Esophagus muscularis mucosa (tissue), 4 donors: ENCODE results near the gene ARID3C. TPM values are rescaled to one million over a fixed set of nuclear protein-coding genes. Genes with fewer than 3 reads are reported as not detected.

Source experiments
- DNase-seq: peaks from one replicate; pipeline ENCODE4 v3.0.0-alpha.2; 2017; ENCODE audit errors: extremely low spot score
- H3K27ac ChIP-seq, 4 donors: fragments of 200-600 bp; sonication (generic); replicated peaks in 1 of 4; 1 replicate in 3 of 4; 2 replicates in 1 of 4; pipeline ENCODE4 v1.5.1; 2016 to 2019; ENCODE audit warnings: mild to moderate bottlenecking in 1 of 4
- H3K27me3 ChIP-seq, 4 donors: fragments of 200-600 bp; sonication (generic); one replicate each; pipeline versions ENCODE4 v1.5.1 to v1.6.0; 2016 to 2019
- H3K36me3 ChIP-seq, 4 donors: fragments of 200-600 bp; sonication (generic); one replicate each; pipeline ENCODE4 v1.5.1; 2016 to 2019
- H3K4me1 ChIP-seq, 4 donors: fragments of 200-600 bp; sonication (generic); one replicate each; pipeline ENCODE4 v1.5.1; 2016 to 2019
- H3K4me3 ChIP-seq, 4 donors: fragments of 200-600 bp; sonication (generic); 1 replicate in 2 of 4; 2 replicates in 2 of 4; pipeline ENCODE4 v1.5.1; 2016 to 2019; ENCODE audit warnings: mild to moderate bottlenecking in 4 of 4, moderate library complexity in 1 of 4
- H3K9me3 ChIP-seq, 4 donors: fragments of 200-600 bp; sonication (generic); 1 replicate in 3 of 4; 2 replicates in 1 of 4; pipeline ENCODE4 v1.5.1; 2016 to 2019
- EP300 ChIP-seq: sonication (generic); formaldehyde crosslinking; IDR thresholded peaks from one replicate; pipeline ENCODE4 v1.6.1; 2017; ENCODE audit warnings: antibody characterized with exemption
- POLR2A ChIP-seq: fragments of 450-650 bp; IDR thresholded peaks from one replicate; pipeline ENCODE4 v1.6.1; 2017; ENCODE audit warnings: antibody characterized with exemption, moderate library complexity, mild to moderate bottlenecking, low read depth
- POLR2AphosphoS5 ChIP-seq, 2 donors: sonication (generic); formaldehyde crosslinking; IDR thresholded peaks; one replicate each; pipeline ENCODE4 v1.6.1; 2017; ENCODE audit warnings: antibody characterized with exemption in 2 of 2
- WGBS: methylation state at CpG from one replicate; pipeline ENCODE4 v1.1.5; 2018; 5-methylcytosine and 5-hydroxymethylcytosine counted together
- intact Hi-C: fragments of 100-400 bp; cut with DNase I; formaldehyde crosslinking; loops from one replicate; pipeline ENCODE4 v1.15.1; 2023
- total RNA-seq, 4 donors: library from RNA; depleted of rRNA; stranded (reverse); fragments of >200 nt; gene quantifications; one replicate each; pipeline versions ENCODE4 v1.1.0 to v1.2.1, GENCODE V29; 2016
- TF ChIP-seq, protein P1 (sequence below), 3 experiments: fragments of 200-600 bp in 2 of 3; fragments of 450-650 bp in 1 of 3; sonication (generic) in 2 of 3; IDR thresholded peaks; one replicate each; pipeline ENCODE4 v1.5.1; 2017 to 2019; ENCODE audit warnings: antibody characterized with exemption in 3 of 3, mild to moderate bottlenecking in 2 of 3, moderate library complexity in 1 of 3

Gene ARID3C
- total RNA-seq, 4 donors from 2014 or later, result not detected

DNA sequence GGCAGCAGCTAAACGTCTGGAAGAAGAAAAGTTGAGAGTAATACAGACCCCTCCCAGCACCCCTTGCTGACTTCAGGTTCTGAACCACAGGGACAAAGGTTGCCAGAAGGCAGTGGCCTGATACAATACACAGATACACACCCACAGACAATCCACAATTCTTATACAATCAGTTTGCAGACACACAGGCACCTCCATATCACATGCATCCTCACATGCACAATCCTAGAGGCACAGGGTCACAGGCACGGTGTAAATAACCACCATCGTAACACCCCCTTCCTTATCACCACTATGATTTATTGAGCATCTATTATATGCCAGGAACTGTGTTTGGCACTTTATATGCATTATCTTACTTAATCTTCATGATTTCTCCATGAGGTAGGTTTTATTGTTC lies 47.5 kb downstream of the ARID3C start:
- Histone ChIP-seq H3K27ac (no peak overlapping the region), H3K9me3 (no peaks in the 10 kb centered on the region), H3K36me3 (no peaks in the 10 kb centered on the region), H3K4me3 (no peak overlapping the region), H3K27me3 (peaks cover 0 to 96% (median 25%) of the 10 kb centered on the region in 4 donors), H3K4me1 (peaks cover 14 to 23% (median 21%) of the 10 kb centered on the region in 4 donors)
- TF ChIP-seq, protein P1, sequence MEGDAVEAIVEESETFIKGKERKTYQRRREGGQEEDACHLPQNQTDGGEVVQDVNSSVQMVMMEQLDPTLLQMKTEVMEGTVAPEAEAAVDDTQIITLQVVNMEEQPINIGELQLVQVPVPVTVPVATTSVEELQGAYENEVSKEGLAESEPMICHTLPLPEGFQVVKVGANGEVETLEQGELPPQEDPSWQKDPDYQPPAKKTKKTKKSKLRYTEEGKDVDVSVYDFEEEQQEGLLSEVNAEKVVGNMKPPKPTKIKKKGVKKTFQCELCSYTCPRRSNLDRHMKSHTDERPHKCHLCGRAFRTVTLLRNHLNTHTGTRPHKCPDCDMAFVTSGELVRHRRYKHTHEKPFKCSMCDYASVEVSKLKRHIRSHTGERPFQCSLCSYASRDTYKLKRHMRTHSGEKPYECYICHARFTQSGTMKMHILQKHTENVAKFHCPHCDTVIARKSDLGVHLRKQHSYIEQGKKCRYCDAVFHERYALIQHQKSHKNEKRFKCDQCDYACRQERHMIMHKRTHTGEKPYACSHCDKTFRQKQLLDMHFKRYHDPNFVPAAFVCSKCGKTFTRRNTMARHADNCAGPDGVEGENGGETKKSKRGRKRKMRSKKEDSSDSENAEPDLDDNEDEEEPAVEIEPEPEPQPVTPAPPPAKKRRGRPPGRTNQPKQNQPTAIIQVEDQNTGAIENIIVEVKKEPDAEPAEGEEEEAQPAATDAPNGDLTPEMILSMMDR (IDR thresholded peaks at IDR 0.05), result no peak
- no peak for TF ChIP-seq POLR2AphosphoS5 (IDR thresholded peaks at IDR 0.05)
- TF ChIP-seq POLR2A, result no peak
- no peak for TF ChIP-seq EP300
- 80% methylated on average over 3 of the region's 3 CpGs for WGBS
- DNase-seq, result no peak
- intact Hi-C loops, result no loop called here

DNA sequence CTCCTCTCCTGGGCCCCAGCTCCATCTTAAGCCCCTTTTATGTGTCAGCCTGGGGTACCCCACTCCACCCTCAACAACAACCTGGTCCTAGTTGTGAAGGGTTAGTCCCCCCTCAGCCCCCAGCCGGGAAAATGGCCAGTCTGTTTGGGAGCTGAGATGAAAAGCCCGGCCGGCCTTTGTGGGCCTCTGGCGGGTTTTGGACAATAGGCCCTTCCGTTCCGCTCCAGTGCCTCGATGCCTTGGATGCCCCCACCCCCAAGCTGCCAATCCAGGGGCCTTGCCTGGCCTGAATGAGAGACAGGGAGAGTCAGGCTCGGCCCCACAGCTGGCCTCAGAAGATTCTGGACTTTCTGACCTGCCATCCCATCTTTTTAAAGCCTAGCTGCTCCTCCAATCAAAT lies 48.5 kb downstream of the ARID3C start:
- no peaks in the 10 kb centered on the region for H3K36me3 ChIP-seq
- no peaks in the 10 kb centered on the region for H3K9me3 ChIP-seq
- TF ChIP-seq POLR2A, result no peak
- TF ChIP-seq POLR2AphosphoS5 (IDR thresholded peaks at IDR 0.05), result no peak
- TF ChIP-seq EP300, result no peak
- TF ChIP-seq, protein P1 (IDR thresholded peaks at IDR 0.05), result no peak
- no peak overlapping the region for H3K4me3 ChIP-seq
- peaks cover 14 to 28% (median 21%) of the 10 kb centered on the region in 4 donors for H3K4me1 ChIP-seq
- H3K27me3 ChIP-seq, result peaks cover 0 to 96% (median 23%) of the 10 kb centered on the region in 4 donors
- H3K27ac ChIP-seq, result no peak overlapping the region
- no peak for DNase-seq
- 79% methylated on average over 2 of the region's 8 CpGs for WGBS
- intact Hi-C loops, result no loop called here

DNA sequence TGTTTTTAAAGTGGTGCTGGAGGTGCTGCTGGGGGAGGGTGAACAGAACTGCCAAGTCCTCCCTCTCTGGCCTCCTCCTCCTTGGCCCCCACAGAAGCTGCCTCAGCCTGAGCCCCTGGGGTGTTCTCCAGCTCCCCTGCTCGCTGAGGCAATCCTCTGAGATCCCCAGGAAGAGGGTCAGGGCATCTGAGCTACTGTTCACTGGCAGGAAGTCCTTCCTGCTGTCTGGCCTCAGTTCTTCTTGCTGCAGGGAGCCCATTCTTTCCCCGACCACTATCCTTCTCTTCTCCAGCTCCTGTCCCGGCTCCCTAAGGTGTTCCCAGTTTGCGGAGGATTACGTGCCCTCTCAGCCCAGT lies 49.1 kb downstream of the ARID3C start:
- Histone ChIP-seq H3K9me3 (no peaks in the 10 kb centered on the region), H3K4me3 (no peak overlapping the region), H3K27ac (no peak overlapping the region), H3K36me3 (no peaks in the 10 kb centered on the region), H3K27me3 (peaks cover 0 to 95% (median 21%) of the 10 kb centered on the region in 4 donors), H3K4me1 (peaks cover 14 to 28% (median 21%) of the 10 kb centered on the region in 4 donors)
- WGBS, result 92% methylated on average over 5 of the region's 5 CpGs
- no peak for TF ChIP-seq POLR2A
- TF ChIP-seq EP300, result no peak
- TF ChIP-seq POLR2AphosphoS5 (IDR thresholded peaks at IDR 0.05), result no peak
- TF ChIP-seq, protein P1 (IDR thresholded peaks at IDR 0.05), result no peak
- no peak for DNase-seq
- intact Hi-C loops, result no loop called here

DNA sequence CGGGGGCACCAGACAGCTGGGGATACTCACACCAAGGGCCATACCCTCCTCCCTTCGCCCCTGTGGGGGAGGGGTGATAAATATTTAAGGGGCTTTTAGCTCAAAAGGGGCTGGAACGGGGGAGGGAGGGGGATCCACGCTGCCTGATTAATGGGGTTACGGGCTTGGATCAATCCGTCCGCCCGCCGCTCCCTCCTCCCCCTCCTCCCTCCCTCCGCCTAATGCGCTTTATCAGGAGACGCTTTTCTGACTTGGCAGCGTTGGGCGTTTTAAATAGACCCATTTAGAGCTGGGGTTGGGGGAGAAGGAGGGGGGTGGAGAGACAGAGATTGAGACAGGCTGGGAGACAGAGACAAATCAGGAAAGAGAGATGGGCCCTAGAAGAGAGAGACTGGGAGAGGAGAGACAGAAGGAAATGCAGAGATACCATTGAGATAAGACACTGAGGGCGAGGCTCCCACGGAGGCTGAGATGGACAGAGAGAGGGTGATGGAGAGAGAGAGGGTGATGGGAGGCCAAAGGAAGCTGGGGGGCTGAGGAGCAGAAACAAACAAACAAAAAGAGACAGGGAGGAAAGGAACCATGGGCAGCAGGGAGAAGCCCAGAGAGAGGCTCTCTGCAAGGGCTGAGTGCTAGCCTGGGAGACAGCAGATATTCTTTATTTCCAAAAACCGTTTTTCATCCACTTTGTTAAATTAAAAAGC lies 49.6 kb downstream of the ARID3C start:
- DNase-seq, result no peak
- Histone ChIP-seq H3K36me3 (no peaks in the 10 kb centered on the region), H3K4me3 (no peak overlapping the region), H3K27me3 (peaks cover 0 to 95% (median 19%) of the 10 kb centered on the region in 4 donors), H3K4me1 (peaks cover 14 to 28% (median 21%) of the 10 kb centered on the region in 4 donors), H3K9me3 (no peaks in the 10 kb centered on the region), H3K27ac (no peak overlapping the region)
- TF ChIP-seq POLR2AphosphoS5 (IDR thresholded peaks at IDR 0.05), result no peak
- TF ChIP-seq, protein P1 (IDR thresholded peaks at IDR 0.05), result no peak
- TF ChIP-seq EP300, result no peak
- TF ChIP-seq POLR2A, result no peak
- WGBS, result 27% methylated on average over 15 of the region's 17 CpGs
- intact Hi-C loops, result no loop called here
